H9 (cell line): ENCODE data around the gene DENND10. TPM values are rescaled to one million over a fixed set of nuclear protein-coding genes. Genes with fewer than 3 reads are reported as not detected.

Experiments used
- DNase-seq: peaks from one replicate; pipeline ENCODE4 v3.0.0-alpha.2; 2017
- H2AFZ ChIP-seq: one replicate; pipeline ENCODE4 v1.6.1; 2013; ENCODE audit warnings: mild to moderate bottlenecking, low read length, control low read depth, moderate library complexity
- H2AK5ac ChIP-seq: 2 replicates; pipeline ENCODE4 v1.6.1; 2013; ENCODE audit warnings: low read length, control low read depth, mixed read lengths; ENCODE audit not compliant: insufficient read length
- H2BK120ac ChIP-seq: one replicate; pipeline ENCODE4 v1.6.1; 2013; ENCODE audit warnings: low read depth, mild to moderate bottlenecking, low read length, control low read depth, inconsistent platforms; ENCODE audit not compliant: poor library complexity, severe bottlenecking
- H2BK12ac ChIP-seq: 2 replicates; pipeline ENCODE4 v1.6.1; 2013; ENCODE audit warnings: low read length, control low read depth, mixed read lengths, low read depth; ENCODE audit not compliant: insufficient read length
- H2BK15ac ChIP-seq: 2 replicates; pipeline ENCODE4 v1.6.1; 2013; ENCODE audit warnings: low read depth, low read length, control low read depth
- H2BK20ac ChIP-seq: one replicate; pipeline ENCODE4 v1.6.1; 2013; ENCODE audit warnings: low read depth, mild to moderate bottlenecking, low read length, control low read depth, inconsistent platforms; ENCODE audit not compliant: poor library complexity, severe bottlenecking
- H2BK5ac ChIP-seq: 2 replicates; pipeline ENCODE4 v1.6.1; 2013; ENCODE audit warnings: low read length, control low read depth, mixed read lengths; ENCODE audit not compliant: insufficient read length
- H3K14ac ChIP-seq: 2 replicates; pipeline ENCODE4 v1.6.1; 2013; ENCODE audit warnings: low read length, control low read depth; ENCODE audit not compliant: insufficient read depth
- H3K18ac ChIP-seq: 2 replicates; pipeline ENCODE4 v1.6.1; 2013; ENCODE audit warnings: low read depth, mild to moderate bottlenecking, mixed read lengths, low read length, control low read depth; ENCODE audit not compliant: insufficient read length
- H3K23ac ChIP-seq: 2 replicates; pipeline ENCODE4 v1.6.1; 2013; ENCODE audit warnings: low read length, control low read depth, mixed read lengths, low read depth; ENCODE audit not compliant: insufficient read length
- H3K23me2 ChIP-seq: 2 replicates; pipeline ENCODE4 v1.6.1; 2013; ENCODE audit warnings: low read depth, mild to moderate bottlenecking, mixed read lengths, low read length, control low read depth; ENCODE audit not compliant: insufficient read length, poor library complexity, severe bottlenecking
- H3K27ac ChIP-seq: 2 replicates; pipeline ENCODE4 v1.5.1; 2013; ENCODE audit warnings: low read length, control low read depth, mixed read lengths, low read depth; ENCODE audit not compliant: insufficient read length
- H3K27me3 ChIP-seq: 2 replicates; pipeline ENCODE4 v1.6.1; 2013; ENCODE audit warnings: low read length, control low read depth, inconsistent platforms; ENCODE audit not compliant: insufficient read depth
- H3K4ac ChIP-seq: 2 replicates; pipeline ENCODE4 v1.6.1; 2013; ENCODE audit warnings: low read depth, mild to moderate bottlenecking, control low read depth, inconsistent platforms, low read length, moderate library complexity
- H3K4me1 ChIP-seq: 2 replicates; pipeline ENCODE4 v1.6.1; 2013; ENCODE audit warnings: low read length, control low read depth, inconsistent platforms; ENCODE audit not compliant: insufficient read depth
- H3K4me2 ChIP-seq: 2 replicates; pipeline ENCODE4 v1.6.1; 2013; ENCODE audit warnings: low read length, control low read depth, mixed read lengths; ENCODE audit not compliant: insufficient read length, insufficient read depth
- H3K56ac ChIP-seq: 2 replicates; pipeline ENCODE4 v1.6.1; 2013; ENCODE audit warnings: low read depth, mild to moderate bottlenecking, mixed read lengths, low read length, control low read depth; ENCODE audit not compliant: insufficient read length
- H3K79me1 ChIP-seq: 2 replicates; pipeline ENCODE4 v1.6.1; 2013; ENCODE audit warnings: low read depth, mild to moderate bottlenecking, moderate library complexity, low read length, control low read depth, inconsistent platforms; ENCODE audit not compliant: insufficient read depth, poor library complexity, severe bottlenecking
- H3K79me2 ChIP-seq: 2 replicates; pipeline ENCODE4 v1.6.1; 2013; ENCODE audit warnings: low read length, control low read depth, inconsistent platforms; ENCODE audit not compliant: insufficient read depth
- H3K9ac ChIP-seq: 2 replicates; pipeline ENCODE4 v1.6.1; 2013; ENCODE audit warnings: low read length, control low read depth, mixed read lengths; ENCODE audit not compliant: insufficient read length; ENCODE audit errors: extremely low read depth
- H3K9me3 ChIP-seq: one replicate; pipeline ENCODE4 v1.6.1; 2013; ENCODE audit warnings: low read depth, low read length, inconsistent platforms; ENCODE audit not compliant: control insufficient read depth
- H3T11ph ChIP-seq: one replicate; pipeline ENCODE4 v1.6.1; 2013; ENCODE audit warnings: mild to moderate bottlenecking, low read length, control low read depth, inconsistent platforms
- H4K20me1 ChIP-seq: one replicate; pipeline ENCODE4 v1.6.1; 2013; ENCODE audit not compliant: control insufficient read depth, insufficient read length, insufficient read depth
- H4K5ac ChIP-seq: 2 replicates; pipeline ENCODE4 v1.6.1; 2013; ENCODE audit warnings: low read depth, mild to moderate bottlenecking, mixed read lengths, low read length, control low read depth; ENCODE audit not compliant: insufficient read length
- H4K8ac ChIP-seq: replicated peaks from 2 replicates; pipeline ENCODE4 v1.6.1; 2013; ENCODE audit warnings: low read length, control low read depth, mixed read lengths, low read depth; ENCODE audit not compliant: insufficient read length
- H4K91ac ChIP-seq: 2 replicates; pipeline ENCODE4 v1.6.1; 2013; ENCODE audit warnings: low read depth, mild to moderate bottlenecking, moderate library complexity, mixed read lengths, low read length, control low read depth; ENCODE audit not compliant: insufficient read length
- H3K27ac Mint-ChIP-seq, 3 experiments: 2 replicates in 2 of 3; 3 replicates in 1 of 3; pipeline ENCODE4 v1.8.0; 2020 to 2021; ENCODE audit warnings: mixed read lengths in 3 of 3, mild to moderate bottlenecking in 1 of 3, moderate library complexity in 1 of 3
- H3K27me3 Mint-ChIP-seq: 2 replicates; pipeline ENCODE4 v1.8.0; 2021; ENCODE audit warnings: low read depth, mild to moderate bottlenecking, moderate library complexity, mixed read lengths
- H3K36me3 Mint-ChIP-seq, 3 experiments: 2 replicates in 2 of 3; 3 replicates in 1 of 3; pipeline ENCODE4 v1.8.0; 2020 to 2021; ENCODE audit warnings: low read depth in 3 of 3, mixed read lengths in 3 of 3; ENCODE audit not compliant: insufficient read depth in 1 of 3
- H3K4me1 Mint-ChIP-seq, 2 experiments: 2 replicates each; pipeline ENCODE4 v1.8.0; 2020; ENCODE audit warnings: mixed read lengths in 2 of 2
- H3K4me3 Mint-ChIP-seq, 2 experiments: 2 replicates in 1 of 2; 3 replicates in 1 of 2; pipeline ENCODE4 v1.8.0; 2020 to 2021; ENCODE audit warnings: mild to moderate bottlenecking in 2 of 2, mixed read lengths in 2 of 2, moderate library complexity in 1 of 2
- H3K9me3 Mint-ChIP-seq, 2 experiments: 2 replicates in 1 of 2; 3 replicates in 1 of 2; pipeline ENCODE4 v1.8.0; 2020; ENCODE audit warnings: mild to moderate bottlenecking in 2 of 2, mixed read lengths in 2 of 2, moderate library complexity in 1 of 2
- WGBS: extraction: QIAGEN DNeasy Blood & Tissue Kit; methylation state at CpG from one replicate; pipeline ENCODE4 v1.1.7; 2013; ENCODE audit warnings: missing lambda C conversion rate, low lambda C conversion rate, mixed read lengths; ENCODE audit not compliant: insufficient read length; ENCODE audit errors: extremely low coverage; 5-methylcytosine and 5-hydroxymethylcytosine counted together
- total RNA-seq: library from RNA; stranded (reverse); gene quantifications from 2 replicates; pipeline ENCODE4 v1.2.1, GENCODE V29; 2021
- TF ChIP-seq, protein P1 (sequence below): fragments of 200-600 bp; sonication (generic); conservative IDR thresholded peaks from 3 replicates; pipeline ENCODE4 v1.8.0; 2021; ENCODE audit warnings: antibody characterized with exemption, mild to moderate bottlenecking

Gene DENND10
- total RNA-seq, 1 experiment from 2014 or later = 63.2 TPM

DNA sequence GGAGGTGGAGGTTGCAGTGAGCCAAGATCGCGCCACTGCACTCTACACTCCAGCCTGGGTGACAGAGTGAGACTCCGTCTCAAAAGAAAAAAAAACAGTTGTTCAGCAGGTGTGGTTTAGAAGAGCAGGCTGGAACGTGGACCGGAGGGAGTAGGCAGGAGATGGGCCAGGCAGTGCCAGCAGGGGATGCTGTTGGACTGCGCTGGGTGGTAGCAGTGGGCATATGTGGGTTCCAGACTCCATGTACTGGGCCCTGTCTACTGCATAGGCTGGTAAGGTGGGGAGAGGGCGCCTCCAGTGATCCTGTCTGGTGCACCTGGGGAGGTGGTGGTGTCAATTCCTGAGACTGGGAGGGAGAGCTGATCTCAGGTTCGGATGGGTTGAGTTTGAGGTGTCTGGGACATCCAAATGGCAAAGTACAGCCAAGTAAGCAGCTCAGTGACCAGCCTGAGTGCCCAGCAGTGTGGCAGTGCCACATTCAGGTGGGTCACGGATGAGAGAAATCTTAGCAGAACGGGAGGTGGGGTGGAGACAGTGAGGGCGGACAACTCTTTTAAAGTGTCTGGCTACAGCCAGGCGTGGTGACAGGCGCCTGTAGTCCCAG lies 35.7 kb downstream of the DENND10 start:
- Histone ChIP-seq H3K79me1 (no peaks in the 10 kb centered on the region), H4K20me1 (no peaks in the 10 kb centered on the region), H3K27ac (no peak overlapping the region), H2BK5ac (no peak overlapping the region), H2BK120ac (no peak overlapping the region), H4K5ac (no peak overlapping the region), H3K4ac (no peak overlapping the region), H2BK12ac (no peak overlapping the region), H3K9me3 (no peaks in the 10 kb centered on the region), H4K8ac (no peak overlapping the region), H3K14ac (no peak overlapping the region), H3K79me2 (no peaks in the 10 kb centered on the region), H3K9ac (no peak overlapping the region), H3K56ac (no peak overlapping the region), H2AK5ac (no peak overlapping the region), H3K4me1 (no peaks in the 10 kb centered on the region), H2BK15ac (no peak overlapping the region), H4K91ac (no peak overlapping the region), H2BK20ac (no peak overlapping the region), H3K23me2 (no peaks in the 10 kb centered on the region), H3T11ph (no peak overlapping the region), H3K18ac (no peak overlapping the region), H3K27me3 (no peaks in the 10 kb centered on the region), H3K4me2 (no peak overlapping the region), H3K23ac (no peak overlapping the region), H2AFZ (no peak overlapping the region)
- Mint-ChIP-seq H3K27ac (peak overlapping the region in 2 of 3 experiments; percentile 37 to 48; a peak in 2 of 7 replicates), H3K4me1 (no peaks in the 10 kb centered on the region), H3K36me3 (peaks cover 2 to 24% (median 13%) of the 10 kb centered on the region in 3 experiments; a peak in 6 of 7 replicates), H3K9me3 (no peaks in the 10 kb centered on the region; a peak in 1 of 5 replicates), H3K4me3 (peak overlapping the region in 1 of 2 experiments; percentile 3; a peak in 1 of 5 replicates), H3K27me3 (no peaks in the 10 kb centered on the region; the same call in 1 of the 2 replicates)
- no CpG with 5 or more reads among the region's 13 CpGs for WGBS
- TF ChIP-seq, protein P1, sequence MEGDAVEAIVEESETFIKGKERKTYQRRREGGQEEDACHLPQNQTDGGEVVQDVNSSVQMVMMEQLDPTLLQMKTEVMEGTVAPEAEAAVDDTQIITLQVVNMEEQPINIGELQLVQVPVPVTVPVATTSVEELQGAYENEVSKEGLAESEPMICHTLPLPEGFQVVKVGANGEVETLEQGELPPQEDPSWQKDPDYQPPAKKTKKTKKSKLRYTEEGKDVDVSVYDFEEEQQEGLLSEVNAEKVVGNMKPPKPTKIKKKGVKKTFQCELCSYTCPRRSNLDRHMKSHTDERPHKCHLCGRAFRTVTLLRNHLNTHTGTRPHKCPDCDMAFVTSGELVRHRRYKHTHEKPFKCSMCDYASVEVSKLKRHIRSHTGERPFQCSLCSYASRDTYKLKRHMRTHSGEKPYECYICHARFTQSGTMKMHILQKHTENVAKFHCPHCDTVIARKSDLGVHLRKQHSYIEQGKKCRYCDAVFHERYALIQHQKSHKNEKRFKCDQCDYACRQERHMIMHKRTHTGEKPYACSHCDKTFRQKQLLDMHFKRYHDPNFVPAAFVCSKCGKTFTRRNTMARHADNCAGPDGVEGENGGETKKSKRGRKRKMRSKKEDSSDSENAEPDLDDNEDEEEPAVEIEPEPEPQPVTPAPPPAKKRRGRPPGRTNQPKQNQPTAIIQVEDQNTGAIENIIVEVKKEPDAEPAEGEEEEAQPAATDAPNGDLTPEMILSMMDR = peak; percentile 71
- DNase-seq = peak; percentile 59
